HEK293T (cell line): Measurements from ENCODE around the gene TRIM47.

Experiments used
- BHLHE40 ChIP-seq: fragments of 450-650 bp; IDR thresholded peaks from 2 replicates; pipeline ENCODE4 v1.6.1; 2016; ENCODE audit warnings: mild to moderate bottlenecking, moderate library complexity, borderline replicate concordance
- ELF4 ChIP-seq: fragments of 450-650 bp; IDR thresholded peaks from 2 replicates; pipeline ENCODE4 v1.6.1; 2017; ENCODE audit warnings: antibody characterized with exemption
- FOXA1 ChIP-seq: fragments of 450-650 bp; IDR thresholded peaks from 2 replicates; pipeline ENCODE4 v1.6.1; 2016; ENCODE audit warnings: mild to moderate bottlenecking
- FOXK2 ChIP-seq: fragments of 450-650 bp; IDR thresholded peaks from 2 replicates; pipeline ENCODE4 v1.6.1; 2016; ENCODE audit warnings: mild to moderate bottlenecking
- FOXM1 ChIP-seq: fragments of 450-650 bp; IDR thresholded peaks from 2 replicates; pipeline ENCODE4 v1.6.1; 2017; ENCODE audit warnings: mild to moderate bottlenecking, borderline replicate concordance
- HDGF ChIP-seq: fragments of 450-650 bp; IDR thresholded peaks from 2 replicates; pipeline ENCODE4 v1.6.1; 2017; ENCODE audit warnings: antibody characterized with exemption, borderline replicate concordance
- L3MBTL2 ChIP-seq: fragments of 450-650 bp; conservative IDR thresholded peaks from 2 replicates; pipeline ENCODE4 v1.6.1; 2016; ENCODE audit warnings: mild to moderate bottlenecking
- LEF1 ChIP-seq: fragments of 450-650 bp; IDR thresholded peaks from 2 replicates; pipeline ENCODE4 v1.6.1; 2017; ENCODE audit warnings: mild to moderate bottlenecking, borderline replicate concordance
- NFRKB ChIP-seq: fragments of 450-650 bp; IDR thresholded peaks from 2 replicates; pipeline ENCODE4 v1.6.1; 2016; ENCODE audit warnings: mild to moderate bottlenecking, moderate library complexity
- SP1 ChIP-seq: fragments of 450-650 bp; IDR thresholded peaks from 2 replicates; pipeline ENCODE4 v1.6.1; 2017
- SUZ12 ChIP-seq: fragments of 450-650 bp; IDR thresholded peaks from 2 replicates; pipeline ENCODE4 v1.6.1; 2016; ENCODE audit warnings: mild to moderate bottlenecking
- TARDBP ChIP-seq: fragments of 450-650 bp; IDR thresholded peaks from 2 replicates; pipeline ENCODE4 v1.6.1; 2016

GRCh38 chr17:75850928-75851692 lies 27.3 kb downstream of the TRIM47 start:
- no peak for TF ChIP-seq ELF4
- TF ChIP-seq SUZ12 = no peak
- no peak for TF ChIP-seq SP1
- TF ChIP-seq FOXA1 = no peak
- TF ChIP-seq FOXM1 = no peak
- no peak for TF ChIP-seq BHLHE40
- TF ChIP-seq L3MBTL2 = no peak
- TF ChIP-seq FOXK2 = no peak
- TF ChIP-seq NFRKB = no peak
- TF ChIP-seq TARDBP = no peak
- no peak for TF ChIP-seq LEF1
- TF ChIP-seq HDGF = no peak
